Parathyroid adenoma (tissue), 2 donors: ENCODE data around the gene FXYD1.
A peak's percentile ranks its signal among the peaks of the same experiment; 100 is the strongest.

Experiments used
- H2AFZ ChIP-seq: fragments of 300-600 bp; sonication (generic); one replicate; pipeline ENCODE4 v1.7.0; 2017; ENCODE audit warnings: antibody characterized with exemption, mild to moderate bottlenecking
- H3K27ac ChIP-seq: fragments of 300-600 bp; sonication (generic); one replicate; pipeline ENCODE4 v1.7.0; 2017
- H3K27me3 ChIP-seq: fragments of 300-600 bp; sonication (generic); one replicate; pipeline ENCODE4 v1.7.0; 2017; ENCODE audit warnings: low read length; ENCODE audit not compliant: control insufficient read depth, insufficient read depth
- H3K36me3 ChIP-seq: fragments of 300-600 bp; sonication (generic); one replicate; pipeline ENCODE4 v1.7.0; 2017; ENCODE audit warnings: low read length; ENCODE audit not compliant: control insufficient read depth, insufficient read depth
- H3K4me1 ChIP-seq: fragments of 300-600 bp; sonication (generic); one replicate; pipeline ENCODE4 v1.7.0; 2017; ENCODE audit warnings: control low read depth
- H3K4me2 ChIP-seq: fragments of 300-600 bp; sonication (generic); one replicate; pipeline ENCODE4 v1.7.0; 2017; ENCODE audit warnings: low read length
- H3K4me3 ChIP-seq: fragments of 300-600 bp; sonication (generic); one replicate; pipeline ENCODE4 v1.7.0; 2017; ENCODE audit warnings: low read depth, low read length
- H3K79me2 ChIP-seq: fragments of 300-600 bp; sonication (generic); one replicate; pipeline ENCODE4 v1.7.0; 2017; ENCODE audit warnings: control low read depth
- H3K9ac ChIP-seq: fragments of 300-600 bp; sonication (generic); one replicate; pipeline ENCODE4 v1.7.0; 2017; ENCODE audit warnings: mild to moderate bottlenecking
- H3K9me3 ChIP-seq: fragments of 300-600 bp; sonication (generic); one replicate; pipeline ENCODE4 v1.7.0; 2017; ENCODE audit warnings: low read length; ENCODE audit not compliant: control insufficient read depth
- CTCF ChIP-seq: fragments of 300-600 bp; sonication (generic); IDR thresholded peaks from one replicate; pipeline ENCODE4 v1.7.0; 2017; ENCODE audit warnings: antibody characterized with exemption, mild to moderate bottlenecking
- donor health status: primary hyperparathyroidism.

Gene FXYD1

GRCh38 chr19:35138305-35138892, at the start of gene FXYD1:
Gene FXYD1 (plus strand): TSS chr19:35138824. CDS start chr19:35140080, 1,256 bp downstream.
- Histone ChIP-seq H3K9ac (no peak within 1 kb of the TSS), H3K36me3 (no peaks in the 10 kb centered on the region), H3K4me2 (no peak within 1 kb of the TSS), H3K79me2 (no peaks in the 10 kb centered on the region), H3K27me3 (peaks cover 7% of the 10 kb centered on the region), H3K4me1 (peaks cover 4% of the 10 kb centered on the region), H3K4me3 (no peak within 1 kb of the TSS), H2AFZ (no peak within 1 kb of the TSS), H3K9me3 (no peaks in the 10 kb centered on the region), H3K27ac (peak within 1 kb of the TSS; percentile 42)
- TF ChIP-seq CTCF: no peak

DNA sequence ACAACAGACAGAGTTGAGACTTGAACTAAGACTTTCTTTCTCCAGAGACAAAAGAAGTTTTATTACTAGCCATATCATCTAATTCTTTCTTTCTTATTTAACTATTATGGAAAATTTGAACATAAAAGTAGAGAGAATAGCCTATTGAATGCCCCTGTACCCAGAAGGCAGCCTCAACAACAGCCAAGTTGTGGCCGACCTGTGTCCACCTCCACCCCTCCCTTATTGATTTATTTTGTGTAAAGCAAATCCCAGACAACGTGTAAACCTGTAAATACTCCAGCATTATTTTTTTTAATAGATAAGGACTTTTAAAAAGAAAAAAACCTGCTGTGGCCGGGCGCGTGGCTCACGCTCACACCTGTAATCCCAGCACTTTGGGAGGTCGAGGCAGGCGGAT, 49.1 kb upstream of the FXYD1 start:
- Histone ChIP-seq H3K4me1 (no peaks in the 10 kb centered on the region), H2AFZ (no peak overlapping the region), H3K27ac (no peak overlapping the region), H3K9me3 (no peaks in the 10 kb centered on the region), H3K36me3 (no peaks in the 10 kb centered on the region), H3K4me2 (no peak overlapping the region), H3K79me2 (no peaks in the 10 kb centered on the region), H3K9ac (no peak overlapping the region), H3K4me3 (no peak overlapping the region), H3K27me3 (no peaks in the 10 kb centered on the region)
- no peak for TF ChIP-seq CTCF

- H3K9me3 ChIP-seq: no peaks in the 10 kb centered on the region
- H3K4me3 ChIP-seq: no peak overlapping the region
- H3K4me1 ChIP-seq: no peaks in the 10 kb centered on the region
- H3K27ac ChIP-seq: no peak overlapping the region
- H3K9ac ChIP-seq: no peak overlapping the region
- TF ChIP-seq CTCF: no peak
- H3K4me2 ChIP-seq: no peak overlapping the region
- H2AFZ ChIP-seq: peak overlapping the region; percentile 61
- no peaks in the 10 kb centered on the region for H3K36me3 ChIP-seq
- no peaks in the 10 kb centered on the region for H3K27me3 ChIP-seq
- no peaks in the 10 kb centered on the region for H3K79me2 ChIP-seq
These were observed 48.5 kb upstream of the FXYD1 start for GRCh38 chr19:35090160-35090505.

GRCh38 chr19:35090506-35091214, 48.0 kb upstream of the FXYD1 start:
- H2AFZ ChIP-seq: peak overlapping the region; percentile 61
- no peaks in the 10 kb centered on the region for H3K36me3 ChIP-seq
- peak; percentile 65 for TF ChIP-seq CTCF
- no peaks in the 10 kb centered on the region for H3K27me3 ChIP-seq
- H3K4me1 ChIP-seq: no peaks in the 10 kb centered on the region
- no peaks in the 10 kb centered on the region for H3K79me2 ChIP-seq
- H3K4me2 ChIP-seq: peak overlapping the region; percentile 38
- H3K4me3 ChIP-seq: no peak overlapping the region
- H3K9me3 ChIP-seq: no peaks in the 10 kb centered on the region
- H3K27ac ChIP-seq: no peak overlapping the region
- no peak overlapping the region for H3K9ac ChIP-seq

DNA sequence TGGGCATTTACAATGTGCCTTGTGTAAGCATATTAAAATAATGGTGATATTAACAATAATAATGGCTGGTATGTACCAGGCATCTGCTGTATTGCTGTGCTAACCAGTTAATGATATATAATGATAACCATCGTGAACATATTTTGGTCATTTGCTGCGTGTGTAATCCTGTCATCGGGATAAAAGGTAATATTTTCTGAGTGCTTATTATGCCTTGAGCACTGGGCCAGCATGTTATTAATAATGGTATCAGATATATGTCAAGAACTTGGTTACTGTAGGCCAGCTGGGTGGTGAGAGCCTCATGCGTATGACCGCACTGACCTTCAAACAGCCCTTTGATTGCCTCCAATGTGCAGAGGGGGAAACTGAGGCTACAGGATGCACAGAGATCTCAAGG, 45.2 kb upstream of the FXYD1 start:
- H3K9ac ChIP-seq: no peak overlapping the region
- no peaks in the 10 kb centered on the region for H3K79me2 ChIP-seq
- TF ChIP-seq CTCF: no peak
- H3K27ac ChIP-seq: no peak overlapping the region
- no peak overlapping the region for H3K4me3 ChIP-seq
- H3K27me3 ChIP-seq: no peaks in the 10 kb centered on the region
- no peak overlapping the region for H2AFZ ChIP-seq
- no peaks in the 10 kb centered on the region for H3K4me1 ChIP-seq
- no peaks in the 10 kb centered on the region for H3K36me3 ChIP-seq
- no peak overlapping the region for H3K4me2 ChIP-seq
- no peaks in the 10 kb centered on the region for H3K9me3 ChIP-seq
